OCI-M2 (cell line): ENCODE data around the gene YJEFN3.

Experiments used
- DNase-seq: peaks from one replicate; lab custom pipeline; 2025; ENCODE audit not compliant: unreplicated experiment; lab: John Stamatoyannopoulos, UW

Gene YJEFN3

GRCh38 chr19:19517235-19517619 is 11.5 kb upstream of the YJEFN3 start:
- DNase-seq: no peak

- no peak for DNase-seq
Measured at GRCh38 chr19:19520989-19521388, 7.7 kb upstream of the YJEFN3 start.

GRCh38 chr19:19523177-19523576 is 5.5 kb upstream of the YJEFN3 start:
- no peak for DNase-seq

DNA sequence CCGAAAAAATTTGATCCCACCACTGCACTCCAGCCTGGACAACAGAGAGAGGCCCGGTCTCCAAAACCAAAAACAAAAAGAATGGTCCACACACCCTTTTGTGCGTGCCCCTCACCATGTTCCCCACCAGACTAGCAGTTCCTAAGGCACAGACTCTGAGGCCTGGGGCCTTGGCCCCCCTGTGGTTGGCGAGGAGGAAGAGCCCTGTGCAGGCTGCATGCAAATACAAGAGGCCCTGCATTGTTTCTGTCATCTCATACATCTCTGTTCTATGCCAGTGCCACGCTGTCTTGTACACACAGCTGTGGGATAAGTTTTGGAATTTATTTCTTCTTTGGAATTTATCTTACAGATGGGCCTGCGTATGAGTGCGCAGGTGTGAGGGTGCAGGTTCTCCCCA is 4.7 kb upstream of the YJEFN3 start:
- no peak for DNase-seq

DNA sequence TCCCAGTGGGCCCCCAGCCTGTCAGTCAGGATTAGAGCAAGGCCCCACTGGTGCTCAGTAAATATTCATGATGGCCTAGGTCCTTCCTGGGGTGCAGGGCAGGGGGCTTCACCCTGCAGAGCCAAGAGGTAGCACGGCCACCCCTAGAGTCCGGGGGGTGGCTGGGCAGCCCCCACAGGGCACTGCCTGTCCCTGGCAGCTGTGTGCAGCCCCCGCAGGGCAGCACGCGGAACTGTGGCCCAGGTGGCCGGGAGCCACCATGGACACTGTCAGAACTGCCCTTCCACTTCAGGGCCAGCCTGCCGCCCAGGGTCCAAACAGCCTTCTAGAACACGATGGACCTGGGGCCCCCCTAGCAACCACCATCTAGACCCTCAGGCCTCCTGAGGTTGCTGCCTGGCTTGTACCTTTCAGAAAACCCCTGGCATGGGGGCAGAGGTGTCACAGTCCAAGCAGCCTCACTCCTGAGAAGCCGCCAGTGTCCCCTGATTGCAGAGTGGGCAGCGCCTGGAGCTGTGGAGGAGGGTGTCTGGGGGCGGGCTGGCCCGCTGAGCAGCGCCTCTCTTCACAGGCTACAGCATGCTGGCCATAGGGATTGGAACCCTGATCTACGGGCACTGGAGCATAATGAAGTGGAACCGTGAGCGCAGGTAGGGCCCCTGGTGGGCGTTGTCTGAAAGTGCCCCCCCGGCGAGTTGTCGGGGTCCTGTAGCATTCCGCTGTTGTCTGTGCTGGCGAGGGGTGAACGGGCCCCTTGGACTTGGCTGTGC is 2.9 kb upstream of the YJEFN3 start:
- no peak for DNase-seq

DNA sequence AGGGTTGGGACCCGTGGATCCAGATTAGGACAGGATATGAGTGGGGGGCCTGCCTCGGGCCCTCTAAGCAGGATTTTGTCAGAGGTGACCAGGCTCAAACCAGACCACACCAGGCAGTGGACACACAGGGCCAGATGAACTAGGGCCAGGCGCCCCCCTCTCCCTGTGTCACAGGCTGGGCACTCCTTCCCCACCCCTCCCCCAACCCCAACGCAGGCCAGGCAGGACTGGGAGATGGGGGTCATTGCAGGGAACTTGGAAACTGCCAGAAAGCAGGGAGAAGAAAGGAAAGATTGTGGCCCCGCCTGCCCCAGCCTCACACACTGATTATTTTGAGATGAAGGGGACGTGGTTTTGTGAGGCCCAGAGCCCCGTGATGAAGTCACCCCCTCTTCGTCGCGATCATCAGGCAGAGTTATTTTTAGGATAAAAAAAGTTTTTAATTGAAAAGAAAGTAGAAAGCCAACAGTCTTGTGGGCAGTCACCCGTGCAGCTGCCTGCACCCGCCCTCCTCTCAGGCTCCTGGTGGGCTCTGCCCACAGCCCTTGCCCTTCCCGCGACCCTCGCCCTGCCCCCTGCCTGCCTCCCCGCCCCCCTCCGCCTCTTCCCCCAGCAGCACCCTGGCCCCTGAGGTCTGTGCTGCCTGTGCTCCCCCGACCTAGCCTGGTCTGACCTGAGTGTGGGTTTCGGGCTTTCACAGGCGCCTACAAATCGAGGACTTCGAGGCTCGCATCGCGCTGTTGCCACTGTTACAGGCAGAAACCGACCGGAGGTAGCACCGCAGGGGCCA is 1.9 kb upstream of the YJEFN3 start:
- DNase-seq: no peak

- no peak for DNase-seq
Measured at GRCh38 chr19:19527371-19527656, 1.4 kb upstream of the YJEFN3 start.

- DNase-seq: no peak
Measured at GRCh38 chr19:19527674-19528625, 761 bp upstream of the YJEFN3 start.

- DNase-seq: no peak
Measured at GRCh38 chr19:19529783-19530422, 1.2 kb downstream of the YJEFN3 start.

GRCh38 chr19:19530423-19530804 is 1.7 kb downstream of the YJEFN3 start:
- DNase-seq: no peak

- no peak for DNase-seq
Measured at GRCh38 chr19:19530889-19531288, 2.2 kb downstream of the YJEFN3 start.

GRCh38 chr19:19531951-19532805 is 3.5 kb downstream of the YJEFN3 start:
- no peak for DNase-seq

DNA sequence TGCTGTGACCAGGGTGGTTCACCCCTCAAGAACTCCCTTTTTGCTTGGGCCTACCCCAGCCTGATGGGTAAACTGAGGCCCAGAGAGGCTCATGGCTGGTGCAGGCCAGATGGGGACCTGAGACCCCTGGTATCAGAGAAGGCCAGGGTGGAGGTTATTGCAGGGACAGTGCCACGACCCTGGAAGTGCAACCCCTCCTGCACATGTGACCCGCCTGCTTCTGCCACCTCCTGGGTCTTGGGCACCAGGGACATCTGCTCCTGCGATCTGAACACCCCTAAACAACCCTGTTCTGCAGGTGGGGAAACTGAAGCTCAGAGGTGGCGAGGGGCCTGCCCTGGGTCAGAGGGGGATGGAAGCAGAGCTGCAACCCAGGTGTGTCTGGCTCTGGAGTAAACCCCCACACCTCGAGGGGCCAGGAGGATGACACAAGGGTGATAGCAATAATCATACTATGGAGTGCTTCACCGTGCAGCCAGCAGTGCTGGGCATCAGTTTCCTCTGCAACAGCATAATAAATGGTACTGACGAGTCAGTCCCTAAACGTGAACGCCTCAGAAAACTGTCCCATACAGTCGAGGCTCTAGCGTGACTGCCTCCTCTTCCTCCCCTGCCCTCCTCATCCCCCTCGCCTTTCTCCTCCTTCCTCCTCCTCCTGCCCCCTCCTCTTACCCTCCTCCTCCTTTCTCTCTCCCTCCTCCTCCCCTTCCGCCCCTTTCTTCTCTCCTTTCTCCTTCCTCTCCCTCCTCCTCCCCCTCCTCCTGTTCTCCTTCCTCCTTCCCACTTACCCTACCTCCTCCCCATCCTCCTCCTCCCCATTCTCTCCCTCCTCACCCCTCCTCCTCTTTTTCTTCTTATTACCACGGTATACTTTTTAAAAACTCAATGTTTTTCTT is 4.3 kb downstream of the YJEFN3 start:
- no peak for DNase-seq

DNA sequence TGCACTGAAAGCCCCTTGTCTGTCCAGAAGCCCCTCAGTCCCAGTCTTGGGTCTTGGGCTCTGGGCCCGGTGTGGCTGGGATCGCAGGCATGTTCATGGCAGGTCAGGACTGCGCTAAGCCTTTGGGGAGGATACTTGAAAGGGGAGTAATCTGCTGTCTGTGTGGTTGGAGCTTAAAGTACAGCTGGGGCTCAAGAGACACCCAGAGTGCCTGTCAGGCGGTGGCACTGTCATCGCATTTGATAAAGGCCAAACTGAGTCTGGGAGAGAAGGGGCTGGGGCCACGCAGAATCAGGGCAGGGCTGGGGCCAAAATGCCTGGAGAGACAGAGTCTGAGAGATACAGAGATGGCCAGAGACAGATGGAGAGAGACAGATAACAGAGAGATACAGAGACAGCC is 5.1 kb downstream of the YJEFN3 start:
- DNase-seq: no peak

DNA sequence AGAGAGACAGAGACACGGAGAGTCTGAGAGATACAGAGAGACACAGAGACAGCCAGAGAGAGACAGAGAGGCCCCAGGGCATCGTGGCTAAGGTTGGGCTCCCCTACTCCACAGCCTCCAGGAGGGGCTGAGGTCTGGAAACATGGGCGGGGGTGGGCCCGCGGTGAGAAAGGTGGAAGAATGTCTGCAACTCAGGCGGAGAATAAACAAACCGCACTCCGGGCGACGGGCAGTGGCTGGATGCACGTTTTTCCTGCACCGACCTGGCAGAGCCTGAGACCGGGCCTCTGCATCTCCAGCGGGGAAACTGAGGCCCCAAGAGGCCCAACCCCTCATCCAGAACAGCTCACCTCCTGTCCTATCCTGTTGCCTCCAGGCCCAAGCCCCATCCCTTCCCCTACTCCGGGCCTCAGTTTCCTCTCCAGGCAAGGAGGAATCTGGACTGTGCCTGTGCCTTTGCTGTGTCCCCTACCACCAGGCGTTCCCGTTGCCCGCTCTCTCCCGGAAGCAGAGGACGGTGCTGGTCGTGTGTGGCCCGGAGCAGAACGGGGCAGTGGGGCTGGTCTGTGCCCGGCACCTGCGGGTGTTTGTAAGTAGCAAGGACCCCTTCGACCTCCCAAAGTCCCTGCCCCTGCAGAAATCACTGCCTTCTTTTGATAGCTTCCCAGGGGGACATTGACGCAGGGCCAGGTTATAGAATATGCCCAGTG is 6.0 kb downstream of the YJEFN3 start:
- DNase-seq: no peak

GRCh38 chr19:19535311-19536191 is 6.8 kb downstream of the YJEFN3 start:
- no peak for DNase-seq
